Smooth muscle cell (in vitro differentiated cells): ENCODE measurements around the gene ARHGAP24. TPM values are rescaled to one million over a fixed set of nuclear protein-coding genes. Genes with fewer than 3 reads are reported as not detected.

Source experiments
- DNase-seq: peaks from one replicate; lab custom pipeline; 2025; ENCODE audit not compliant: unreplicated experiment; lab: John Stamatoyannopoulos, UW
- H2AFZ ChIP-seq: fragments of 200-600 bp; sonication (generic); 2 replicates; pipeline ENCODE4 v1.6.0; 2016; ENCODE audit warnings: antibody characterized with exemption, low read depth, mild to moderate bottlenecking
- H3F3A ChIP-seq: fragments of 200-600 bp; sonication (generic); 2 replicates; pipeline ENCODE4 v1.6.0; 2017; ENCODE audit warnings: antibody characterized with exemption, low read depth
- H3K27ac ChIP-seq: fragments of 200-600 bp; sonication (generic); 2 replicates; pipeline ENCODE4 v1.5.1; 2016; ENCODE audit warnings: low read depth, mild to moderate bottlenecking
- H3K27me3 ChIP-seq: fragments of 200-600 bp; sonication (generic); 2 replicates; pipeline ENCODE4 v1.6.1; 2016; ENCODE audit warnings: low read depth, mild to moderate bottlenecking
- H3K36me3 ChIP-seq: fragments of 200-600 bp; sonication (generic); 2 replicates; pipeline ENCODE4 v1.5.1; 2016; ENCODE audit warnings: low read depth
- H3K4me1 ChIP-seq: fragments of 200-600 bp; sonication (generic); 2 replicates; pipeline ENCODE4 v1.5.1; 2016; ENCODE audit warnings: low read depth
- H3K4me2 ChIP-seq: fragments of 200-600 bp; sonication (generic); 2 replicates; pipeline ENCODE4 v1.6.0; 2016; ENCODE audit warnings: mild to moderate bottlenecking
- H3K4me3 ChIP-seq: fragments of 200-600 bp; sonication (generic); 2 replicates; pipeline ENCODE4 v1.5.1; 2016; ENCODE audit warnings: mild to moderate bottlenecking
- H3K79me2 ChIP-seq: fragments of 200-600 bp; sonication (generic); 2 replicates; pipeline ENCODE4 v1.6.0; 2016; ENCODE audit warnings: low read depth, mild to moderate bottlenecking
- H3K9ac ChIP-seq: fragments of 200-600 bp; sonication (generic); 2 replicates; pipeline ENCODE4 v1.6.0; 2016; ENCODE audit warnings: low read depth
- H3K9me3 ChIP-seq: fragments of 200-600 bp; sonication (generic); replicated peaks from 2 replicates; pipeline ENCODE4 v1.5.1; 2016; ENCODE audit warnings: low read depth
- H4K20me1 ChIP-seq: fragments of 200-600 bp; sonication (generic); 2 replicates; pipeline ENCODE4 v1.6.0; 2016; ENCODE audit warnings: low read depth
- WGBS: methylation state at CpG from one replicate; pipeline ENCODE4 v1.1.7; 2016; ENCODE audit warnings: low lambda C conversion rate; 5-methylcytosine and 5-hydroxymethylcytosine counted together
- polyA plus RNA-seq: library from polyadenylated mRNA; unstranded; fragments of >200 nt; fragmentation: Nextera tagmentation; extraction: Ambion mirVana; gene quantifications from 2 replicates; pipeline ENCODE4 v1.2.1, GENCODE V29; 2016
- total RNA-seq: library from RNA; depleted of rRNA; stranded (reverse); fragments of >200 nt; gene quantifications from 2 replicates; pipeline ENCODE4 v1.2.3, GENCODE V29; 2014
- TF ChIP-seq, protein P1 (sequence below): fragments of 200-600 bp; sonication (generic); IDR thresholded peaks from 2 replicates; pipeline ENCODE4 v1.5.1; 2017; ENCODE audit warnings: borderline replicate concordance, mild to moderate bottlenecking, antibody characterized with exemption; ENCODE audit not compliant: insufficient read depth, poor library complexity, severe bottlenecking

ARHGAP24 gene
- total and polyA plus RNA-seq, 2 experiments from 2014 or later, result 4.9 to 18.2 TPM

DNA sequence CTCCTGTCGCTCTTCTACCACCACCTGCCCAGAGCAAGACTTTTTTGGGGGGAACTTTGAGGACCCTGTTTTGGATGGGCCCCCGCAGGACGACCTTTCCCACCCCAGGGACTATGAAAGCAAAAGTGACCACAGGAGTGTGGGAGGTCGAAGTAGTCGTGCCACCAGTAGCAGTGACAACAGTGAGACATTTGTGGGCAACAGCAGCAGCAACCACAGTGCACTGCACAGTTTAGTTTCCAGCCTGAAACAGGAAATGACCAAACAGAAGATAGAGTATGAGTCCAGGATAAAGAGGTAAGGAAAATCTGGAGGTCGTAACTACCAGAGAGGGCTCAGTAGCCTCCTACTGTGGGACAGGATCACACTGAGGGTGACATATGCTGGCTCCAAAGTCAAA, 520.4 kb downstream of the ARHGAP24 start:
- H3K9me3 ChIP-seq, result no peaks in the 10 kb centered on the region
- H4K20me1 ChIP-seq, result no peaks in the 10 kb centered on the region
- no peak overlapping the region for H2AFZ ChIP-seq
- H3K4me2 ChIP-seq, result no peak overlapping the region
- TF ChIP-seq, protein P1, sequence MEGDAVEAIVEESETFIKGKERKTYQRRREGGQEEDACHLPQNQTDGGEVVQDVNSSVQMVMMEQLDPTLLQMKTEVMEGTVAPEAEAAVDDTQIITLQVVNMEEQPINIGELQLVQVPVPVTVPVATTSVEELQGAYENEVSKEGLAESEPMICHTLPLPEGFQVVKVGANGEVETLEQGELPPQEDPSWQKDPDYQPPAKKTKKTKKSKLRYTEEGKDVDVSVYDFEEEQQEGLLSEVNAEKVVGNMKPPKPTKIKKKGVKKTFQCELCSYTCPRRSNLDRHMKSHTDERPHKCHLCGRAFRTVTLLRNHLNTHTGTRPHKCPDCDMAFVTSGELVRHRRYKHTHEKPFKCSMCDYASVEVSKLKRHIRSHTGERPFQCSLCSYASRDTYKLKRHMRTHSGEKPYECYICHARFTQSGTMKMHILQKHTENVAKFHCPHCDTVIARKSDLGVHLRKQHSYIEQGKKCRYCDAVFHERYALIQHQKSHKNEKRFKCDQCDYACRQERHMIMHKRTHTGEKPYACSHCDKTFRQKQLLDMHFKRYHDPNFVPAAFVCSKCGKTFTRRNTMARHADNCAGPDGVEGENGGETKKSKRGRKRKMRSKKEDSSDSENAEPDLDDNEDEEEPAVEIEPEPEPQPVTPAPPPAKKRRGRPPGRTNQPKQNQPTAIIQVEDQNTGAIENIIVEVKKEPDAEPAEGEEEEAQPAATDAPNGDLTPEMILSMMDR, result no peak
- no peaks in the 10 kb centered on the region for H3K79me2 ChIP-seq
- no peak overlapping the region for H3K4me3 ChIP-seq
- WGBS, result 77% methylated on average over 6 of the region's 6 CpGs
- no peaks in the 10 kb centered on the region for H3K4me1 ChIP-seq
- no peaks in the 10 kb centered on the region for H3F3A ChIP-seq
- no peaks in the 10 kb centered on the region for H3K27me3 ChIP-seq
- no peak for DNase-seq
- H3K27ac ChIP-seq, result no peak overlapping the region
- no peak overlapping the region for H3K9ac ChIP-seq
- no peaks in the 10 kb centered on the region for H3K36me3 ChIP-seq

DNA sequence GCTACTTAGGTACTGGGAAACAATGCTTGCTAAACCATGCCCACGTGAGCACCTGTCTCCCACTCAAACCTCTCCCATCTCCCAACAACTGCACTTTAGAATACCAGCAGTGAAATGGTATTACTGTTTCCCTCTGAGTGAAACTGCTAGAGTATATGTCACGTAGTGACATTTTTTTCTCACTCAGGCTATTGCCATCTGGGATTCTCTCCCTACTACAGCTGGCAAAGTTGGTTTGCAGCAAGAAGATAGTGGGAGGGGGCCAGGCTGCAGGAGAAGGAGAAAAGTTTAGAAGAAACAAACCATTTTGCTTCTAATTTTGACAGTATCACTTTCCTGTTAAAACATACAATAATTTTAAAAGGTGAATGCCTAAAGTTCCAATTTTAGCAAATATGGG, 526.6 kb downstream of the ARHGAP24 start:
- Histone ChIP-seq H3K4me3 (no peak overlapping the region), H3K9ac (no peak overlapping the region), H3K4me1 (no peaks in the 10 kb centered on the region), H3K4me2 (no peak overlapping the region), H3K36me3 (no peaks in the 10 kb centered on the region), H3K27me3 (no peaks in the 10 kb centered on the region), H3K79me2 (no peaks in the 10 kb centered on the region), H4K20me1 (no peaks in the 10 kb centered on the region), H3F3A (no peaks in the 10 kb centered on the region), H3K27ac (no peak overlapping the region), H2AFZ (no peak overlapping the region), H3K9me3 (no peaks in the 10 kb centered on the region)
- no peak for DNase-seq
- TF ChIP-seq, protein P1, result no peak
- whole genome bisulfite sequencing, result 84% methylated on average over 2 of the region's 2 CpGs

DNA sequence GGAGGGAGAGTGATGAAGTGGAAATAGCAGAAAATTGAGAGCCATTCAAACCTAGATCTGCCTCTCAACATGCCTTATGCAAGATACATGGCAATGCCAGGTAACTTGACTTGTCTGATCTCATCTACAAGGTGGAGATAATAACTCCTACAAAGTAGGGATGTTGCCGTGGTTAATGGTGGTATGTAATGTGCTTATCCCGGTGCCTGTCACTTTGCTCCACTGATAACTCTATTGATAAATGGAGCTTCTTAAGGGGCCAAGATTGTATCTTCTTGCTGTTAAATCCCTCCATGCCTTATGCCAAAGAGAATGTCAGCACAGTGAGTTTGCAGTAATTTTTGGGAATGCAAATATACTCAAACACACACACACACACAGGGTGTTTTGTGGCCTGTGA, 529.1 kb downstream of the ARHGAP24 start:
- Histone ChIP-seq H3K9me3 (no peaks in the 10 kb centered on the region), H3F3A (no peaks in the 10 kb centered on the region), H2AFZ (no peak overlapping the region), H3K4me1 (no peaks in the 10 kb centered on the region), H3K9ac (no peak overlapping the region), H3K27me3 (no peaks in the 10 kb centered on the region), H3K27ac (no peak overlapping the region), H4K20me1 (no peaks in the 10 kb centered on the region), H3K79me2 (no peaks in the 10 kb centered on the region), H3K4me2 (no peak overlapping the region), H3K36me3 (no peaks in the 10 kb centered on the region), H3K4me3 (no peak overlapping the region)
- TF ChIP-seq, protein P1, result no peak
- no peak for DNase-seq
- WGBS, result 80% methylated on average over 2 of the region's 2 CpGs

DNA sequence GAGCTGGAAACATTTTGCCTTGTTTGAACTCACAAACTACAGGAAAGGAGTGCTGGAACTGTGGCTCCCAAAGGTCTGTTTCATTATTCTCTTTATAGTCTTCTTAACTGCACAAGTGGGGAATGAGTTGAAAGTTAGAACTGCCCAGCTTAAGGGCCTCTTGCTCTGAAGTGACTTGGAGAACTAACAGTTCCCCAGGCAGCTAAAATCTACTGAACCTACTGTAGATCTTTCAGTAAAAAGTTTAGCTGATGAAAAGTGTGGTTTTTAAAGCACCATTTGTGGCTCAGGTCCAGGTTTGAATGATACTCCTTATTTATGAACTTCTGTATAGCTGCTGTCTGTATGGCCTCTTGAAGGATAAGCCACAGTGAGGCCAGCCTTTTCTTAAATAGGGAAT, 531.1 kb downstream of the ARHGAP24 start:
- Histone ChIP-seq H4K20me1 (no peaks in the 10 kb centered on the region), H3K27ac (no peak overlapping the region), H3K27me3 (no peaks in the 10 kb centered on the region), H3F3A (no peaks in the 10 kb centered on the region), H3K79me2 (no peaks in the 10 kb centered on the region), H3K9me3 (no peaks in the 10 kb centered on the region), H3K4me1 (no peaks in the 10 kb centered on the region), H2AFZ (no peak overlapping the region), H3K36me3 (no peaks in the 10 kb centered on the region), H3K4me3 (no peak overlapping the region), H3K4me2 (no peak overlapping the region), H3K9ac (no peak overlapping the region)
- no peak for DNase-seq
- TF ChIP-seq, protein P1, result no peak
